Central memory CD8-positive, alpha-beta T cell (primary cell): Measurements from ENCODE around the gene KLF16.
A peak's percentile ranks its signal among the peaks of the same experiment; 100 is the strongest.

Experiments used
- ATAC-seq: fragments of 150-1000 bp; cut with Tn5 transposase; replicated peaks from 2 replicates; pipeline ENCODE4 v1.10.0; 2022; ENCODE audit warnings: mild to moderate bottlenecking, moderate FRiP score, moderate number of reproducible peaks; ENCODE audit not compliant: poor library complexity, severe bottlenecking; ENCODE audit errors: extremely low read depth
- DNase-seq, 2 donors: peaks; one replicate each; pipeline ENCODE4 v3.0.0; 2021; ENCODE audit warnings: low spot score in 2 of 2
- H3K27ac Mint-ChIP-seq: one replicate; pipeline ENCODE4 v1.8.0; 2022; ENCODE audit warnings: low read depth, mild to moderate bottlenecking, moderate library complexity, mixed read lengths
- H3K27me3 Mint-ChIP-seq: one replicate; pipeline ENCODE4 v1.8.0; 2022; ENCODE audit warnings: mixed read lengths
- H3K36me3 Mint-ChIP-seq: one replicate; pipeline ENCODE4 v1.8.0; 2022; ENCODE audit warnings: mild to moderate bottlenecking, moderate library complexity, mixed read lengths; ENCODE audit not compliant: insufficient read depth
- H3K4me1 Mint-ChIP-seq: one replicate; pipeline ENCODE4 v1.8.0; 2022; ENCODE audit warnings: mixed read lengths
- H3K4me3 Mint-ChIP-seq: one replicate; pipeline ENCODE4 v1.8.0; 2022; ENCODE audit warnings: mild to moderate bottlenecking, moderate library complexity, mixed read lengths
- H3K9me3 Mint-ChIP-seq: one replicate; pipeline ENCODE4 v1.8.0; 2022; ENCODE audit warnings: mixed read lengths

Gene KLF16

GRCh38 chr19:1873524-1874473 is 10.4 kb upstream of the KLF16 start:
- DNase-seq (no peak), ATAC-seq (no peak)
- Mint-ChIP-seq H3K4me3 (peak overlapping the region; percentile 99), H3K9me3 (no peaks in the 10 kb centered on the region), H3K36me3 (peaks cover 35% of the 10 kb centered on the region), H3K27ac (peak overlapping the region; percentile 97), H3K27me3 (no peaks in the 10 kb centered on the region), H3K4me1 (peaks cover 26% of the 10 kb centered on the region)

GRCh38 chr19:1872807-1873523 is 9.6 kb upstream of the KLF16 start:
- DNase-seq (no peak), ATAC-seq (no peak)
- Mint-ChIP-seq H3K27ac (no peak overlapping the region), H3K27me3 (no peaks in the 10 kb centered on the region), H3K4me3 (peak overlapping the region; percentile 99), H3K36me3 (peaks cover 36% of the 10 kb centered on the region), H3K9me3 (no peaks in the 10 kb centered on the region), H3K4me1 (peaks cover 26% of the 10 kb centered on the region)

GRCh38 chr19:1871630-1872029 is 8.3 kb upstream of the KLF16 start:
- no peak for ATAC-seq
- Mint-ChIP-seq H3K4me1 (peaks cover 26% of the 10 kb centered on the region), H3K4me3 (no peak overlapping the region), H3K27ac (no peak overlapping the region), H3K36me3 (peaks cover 33% of the 10 kb centered on the region), H3K9me3 (no peaks in the 10 kb centered on the region), H3K27me3 (no peaks in the 10 kb centered on the region)
- DNase-seq, result no peak

- H3K27me3 Mint-ChIP-seq, result no peaks in the 10 kb centered on the region
- no peak overlapping the region for H3K27ac Mint-ChIP-seq
- H3K4me3 Mint-ChIP-seq, result no peak overlapping the region
- peaks cover 22% of the 10 kb centered on the region for H3K4me1 Mint-ChIP-seq
- H3K36me3 Mint-ChIP-seq, result peaks cover 29% of the 10 kb centered on the region
- no peak for ATAC-seq
- H3K9me3 Mint-ChIP-seq, result no peaks in the 10 kb centered on the region
- no peak for DNase-seq
Observed at GRCh38 chr19:1871140-1871597, 7.8 kb upstream of the KLF16 start.

GRCh38 chr19:1868971-1869370 is 5.6 kb upstream of the KLF16 start:
- H3K4me1 Mint-ChIP-seq, result peaks cover 2% of the 10 kb centered on the region
- no peak overlapping the region for H3K27ac Mint-ChIP-seq
- H3K4me3 Mint-ChIP-seq, result no peak overlapping the region
- H3K9me3 Mint-ChIP-seq, result no peaks in the 10 kb centered on the region
- ATAC-seq (no peak), DNase-seq (no peak)
- peaks cover 19% of the 10 kb centered on the region for H3K36me3 Mint-ChIP-seq
- no peaks in the 10 kb centered on the region for H3K27me3 Mint-ChIP-seq

- Mint-ChIP-seq H3K27ac (no peak overlapping the region), H3K9me3 (no peaks in the 10 kb centered on the region), H3K4me3 (no peak overlapping the region), H3K4me1 (peaks cover 3% of the 10 kb centered on the region), H3K36me3 (peaks cover 14% of the 10 kb centered on the region), H3K27me3 (no peaks in the 10 kb centered on the region)
- no peak for DNase-seq
- no peak for ATAC-seq
Observed at GRCh38 chr19:1867349-1867724, 4.0 kb upstream of the KLF16 start.

- Mint-ChIP-seq H3K4me1 (peaks cover 8% of the 10 kb centered on the region), H3K9me3 (no peaks in the 10 kb centered on the region), H3K36me3 (peaks cover 14% of the 10 kb centered on the region), H3K27ac (no peak overlapping the region), H3K4me3 (no peak overlapping the region), H3K27me3 (no peaks in the 10 kb centered on the region)
- ATAC-seq (no peak), DNase-seq (no peak)
Observed at GRCh38 chr19:1866693-1867348, 3.4 kb upstream of the KLF16 start.

- no peak for ATAC-seq
- H3K4me1 Mint-ChIP-seq, result peaks cover 17% of the 10 kb centered on the region
- H3K36me3 Mint-ChIP-seq, result peaks cover 15% of the 10 kb centered on the region
- no peaks in the 10 kb centered on the region for H3K9me3 Mint-ChIP-seq
- H3K4me3 Mint-ChIP-seq, result peak overlapping the region; percentile 67
- no peaks in the 10 kb centered on the region for H3K27me3 Mint-ChIP-seq
- peak overlapping the region; percentile 16 for H3K27ac Mint-ChIP-seq
- no peak for DNase-seq
Observed at GRCh38 chr19:1865172-1866010, 2.0 kb upstream of the KLF16 start.

GRCh38 chr19:1864480-1865171 is 1.2 kb upstream of the KLF16 start:
- DNase-seq (no peak), ATAC-seq (no peak)
- Mint-ChIP-seq H3K36me3 (peaks cover 14% of the 10 kb centered on the region), H3K9me3 (no peaks in the 10 kb centered on the region), H3K4me1 (peaks cover 17% of the 10 kb centered on the region), H3K4me3 (peak overlapping the region; percentile 67), H3K27ac (peak overlapping the region; percentile 16), H3K27me3 (no peaks in the 10 kb centered on the region)

GRCh38 chr19:1863638-1864479 is 480 bp upstream of the KLF16 start:
- Mint-ChIP-seq H3K36me3 (peaks cover 17% of the 10 kb centered on the region), H3K27ac (no peak overlapping the region), H3K9me3 (no peaks in the 10 kb centered on the region), H3K4me3 (peak overlapping the region; percentile 67), H3K27me3 (no peaks in the 10 kb centered on the region), H3K4me1 (peaks cover 24% of the 10 kb centered on the region)
- ATAC-seq (peak; percentile 72), DNase-seq (peak; percentile 81 to 87)
